AG09319 (cell line): Measurements from ENCODE around the gene STX1A.

Source experiments
- DNase-seq: peaks from one replicate; pipeline ENCODE4 v3.0.0-alpha.2; 2010; ENCODE audit warnings: low read depth; ENCODE audit errors: extremely low read depth
- CTCF ChIP-seq: IDR thresholded peaks from 2 replicates; pipeline ENCODE4 v1.5.1; 2011; ENCODE audit warnings: low read depth, mild to moderate bottlenecking, inconsistent platforms, low read length, moderate library complexity

Gene STX1A

GRCh38 chr7:73734619-73735527 lies 15.4 kb upstream of the STX1A start:
- DNase-seq, result peak; percentile 43
- TF ChIP-seq CTCF, result peak; percentile 75

DNA sequence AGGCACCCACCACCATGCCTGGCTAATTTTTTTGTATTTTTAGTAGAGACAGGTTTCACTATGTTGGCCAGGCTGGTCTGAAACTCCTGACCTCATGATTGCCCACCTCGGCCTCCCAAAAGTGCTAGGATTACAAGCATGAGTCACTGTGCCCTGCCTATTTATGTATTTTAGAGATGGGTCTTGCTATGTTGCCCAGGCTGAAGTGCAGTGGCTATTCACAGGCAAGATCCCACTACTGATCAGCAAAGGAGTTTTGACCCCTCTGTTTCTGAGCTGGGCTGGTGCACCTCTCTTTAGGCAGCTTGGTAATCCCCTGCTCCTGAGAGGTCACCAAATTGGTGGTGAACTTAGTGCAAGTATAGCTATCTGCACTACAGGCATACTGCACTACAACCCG lies 12.9 kb upstream of the STX1A start:
- no peak for TF ChIP-seq CTCF
- no peak for DNase-seq

- DNase-seq, result no peak
- no peak for TF ChIP-seq CTCF
These were observed 11.0 kb upstream of the STX1A start for GRCh38 chr7:73730485-73730884.

- TF ChIP-seq CTCF, result no peak
- no peak for DNase-seq
These were observed 9.1 kb upstream of the STX1A start for GRCh38 chr7:73728551-73728950.

- no peak for DNase-seq
- TF ChIP-seq CTCF, result no peak
These were observed 8.5 kb upstream of the STX1A start for GRCh38 chr7:73727952-73728351.

- DNase-seq, result no peak
- TF ChIP-seq CTCF, result no peak
These were observed 6.6 kb upstream of the STX1A start for GRCh38 chr7:73726083-73726466.

GRCh38 chr7:73723813-73724212 lies 4.3 kb upstream of the STX1A start:
- DNase-seq, result no peak
- no peak for TF ChIP-seq CTCF
